Measurements from ENCODE around the gene DYNC1LI1.
"Not testable (repeated sequence)": the region's sequence is repeated elsewhere in the genome, so short reads cannot be mapped to it uniquely, and the experiment has no call there.

The DYNC1LI1 gene

DNA sequence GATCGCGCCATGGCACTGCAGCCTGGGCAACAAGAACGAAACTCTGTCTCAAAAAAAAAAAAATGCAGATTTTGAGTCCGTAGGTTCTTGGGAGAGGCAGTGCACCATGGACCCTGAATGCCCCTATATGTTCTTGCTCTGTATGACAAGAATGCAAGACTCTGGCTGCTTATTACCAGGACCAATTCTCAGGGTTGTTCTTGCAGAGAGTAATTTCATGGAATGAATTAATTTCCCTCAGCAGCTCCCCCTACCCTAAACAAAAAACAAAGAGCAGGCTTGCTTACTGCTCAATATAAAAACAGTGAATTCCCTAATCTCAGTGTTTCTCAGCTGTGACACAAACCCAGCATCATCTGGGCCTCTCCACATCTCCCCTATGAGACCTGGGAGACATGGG lies 20.5 kb upstream of the DYNC1LI1 start:
- TF ChIP-seq, protein P1, sequence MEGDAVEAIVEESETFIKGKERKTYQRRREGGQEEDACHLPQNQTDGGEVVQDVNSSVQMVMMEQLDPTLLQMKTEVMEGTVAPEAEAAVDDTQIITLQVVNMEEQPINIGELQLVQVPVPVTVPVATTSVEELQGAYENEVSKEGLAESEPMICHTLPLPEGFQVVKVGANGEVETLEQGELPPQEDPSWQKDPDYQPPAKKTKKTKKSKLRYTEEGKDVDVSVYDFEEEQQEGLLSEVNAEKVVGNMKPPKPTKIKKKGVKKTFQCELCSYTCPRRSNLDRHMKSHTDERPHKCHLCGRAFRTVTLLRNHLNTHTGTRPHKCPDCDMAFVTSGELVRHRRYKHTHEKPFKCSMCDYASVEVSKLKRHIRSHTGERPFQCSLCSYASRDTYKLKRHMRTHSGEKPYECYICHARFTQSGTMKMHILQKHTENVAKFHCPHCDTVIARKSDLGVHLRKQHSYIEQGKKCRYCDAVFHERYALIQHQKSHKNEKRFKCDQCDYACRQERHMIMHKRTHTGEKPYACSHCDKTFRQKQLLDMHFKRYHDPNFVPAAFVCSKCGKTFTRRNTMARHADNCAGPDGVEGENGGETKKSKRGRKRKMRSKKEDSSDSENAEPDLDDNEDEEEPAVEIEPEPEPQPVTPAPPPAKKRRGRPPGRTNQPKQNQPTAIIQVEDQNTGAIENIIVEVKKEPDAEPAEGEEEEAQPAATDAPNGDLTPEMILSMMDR (conservative IDR thresholded peaks at IDR 0.05; ENCODE audit: low read depth, low read length): no peak
- no peak overlapping the region for H3K4me3 ChIP-seq (ENCODE audit: low read depth, low read length)
- DNase-seq (ENCODE audit: low read depth): no peak

- TF ChIP-seq, protein P1 (conservative IDR thresholded peaks at IDR 0.05; ENCODE audit: low read depth, low read length): no peak
Observed at GRCh38 chr3:32586356-32586755, 15.7 kb upstream of the DYNC1LI1 start.

DNA sequence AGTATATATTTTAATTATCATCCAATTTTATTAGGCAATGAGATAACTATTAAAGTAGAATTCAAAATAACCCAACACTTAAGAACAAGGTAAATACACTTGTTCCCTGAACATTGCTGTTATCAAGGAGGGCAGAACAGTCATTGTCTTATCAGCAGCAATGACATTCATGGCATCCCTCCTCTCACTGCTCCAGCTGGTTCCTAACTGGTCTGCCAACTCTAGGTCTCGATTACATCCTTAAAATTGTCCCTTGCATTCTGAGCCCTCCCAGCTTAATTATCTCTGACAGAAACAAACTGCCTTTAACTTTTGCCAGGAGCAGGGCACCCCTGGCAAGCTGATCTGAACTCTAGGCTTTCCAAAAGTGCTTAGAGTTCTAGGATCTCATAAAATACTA lies 14.0 kb upstream of the DYNC1LI1 start:
- DNase-seq (ENCODE audit: low read depth): no peak
- TF ChIP-seq, protein P1 (conservative IDR thresholded peaks at IDR 0.05; ENCODE audit: low read depth, low read length): no peak
- no peak overlapping the region for H3K4me3 ChIP-seq (ENCODE audit: low read depth, low read length)

More at GRCh38 chr3:32586356-32586755, 15.7 kb upstream of the DYNC1LI1 start:
- no peak overlapping the region for H3K4me3 ChIP-seq (ENCODE audit: low read depth, low read length)
- no peak for DNase-seq (ENCODE audit: low read depth)

GRCh38 chr3:32583708-32584107 lies 13.1 kb upstream of the DYNC1LI1 start:
- H3K4me3 ChIP-seq (ENCODE audit: low read depth, low read length): no peak overlapping the region
- TF ChIP-seq, protein P1 (conservative IDR thresholded peaks at IDR 0.05; ENCODE audit: low read depth, low read length): no peak
- DNase-seq (ENCODE audit: low read depth): no peak

- H3K4me3 ChIP-seq (ENCODE audit: low read depth, low read length): not testable (repeated sequence)
Observed at GRCh38 chr3:32578669-32579068, 8.0 kb upstream of the DYNC1LI1 start.

GRCh38 chr3:32577581-32578556 lies 7.2 kb upstream of the DYNC1LI1 start:
- peak overlapping the region; percentile 33 for H3K4me3 ChIP-seq (ENCODE audit: low read depth, low read length)
- peak; percentile 57 for DNase-seq (ENCODE audit: low read depth)
- TF ChIP-seq, protein P1 (conservative IDR thresholded peaks at IDR 0.05; ENCODE audit: low read depth, low read length): no peak

More at GRCh38 chr3:32578669-32579068, 8.0 kb upstream of the DYNC1LI1 start:
- not testable (repeated sequence) for DNase-seq (ENCODE audit: low read depth)

DNA sequence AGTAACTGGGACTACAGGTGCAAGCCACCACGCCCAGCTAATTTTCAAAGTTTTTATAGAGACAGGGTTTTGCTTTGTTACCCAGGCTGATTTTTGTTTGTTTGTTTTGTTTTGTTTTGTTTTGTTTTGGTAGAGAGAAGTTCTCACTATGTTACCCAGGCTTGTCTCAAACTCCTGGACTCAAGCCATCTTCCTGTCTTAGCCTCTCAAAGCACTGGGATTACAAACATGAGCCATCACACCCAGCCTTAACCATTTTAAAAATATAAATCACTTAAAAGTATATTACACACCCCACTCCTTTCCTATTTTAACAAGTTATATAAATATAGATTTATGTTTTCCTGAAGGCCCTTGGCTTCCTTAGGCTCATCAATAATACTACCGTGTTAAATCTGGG lies 6.5 kb upstream of the DYNC1LI1 start:
- TF ChIP-seq, protein P1 (conservative IDR thresholded peaks at IDR 0.05; ENCODE audit: low read depth, low read length): no peak
- no peak overlapping the region for H3K4me3 ChIP-seq (ENCODE audit: low read depth, low read length)
- DNase-seq (ENCODE audit: low read depth): peak; percentile 17
